Suprapubic skin (tissue), 4 donors: Measurements from ENCODE around the gene NT5M.

Experiments
- EP300 ChIP-seq: sonication (generic); formaldehyde crosslinking; IDR thresholded peaks from one replicate; pipeline ENCODE4 v1.6.1; 2017; ENCODE audit warnings: antibody characterized with exemption
- POLR2AphosphoS5 ChIP-seq, 3 donors: sonication (generic); formaldehyde crosslinking; IDR thresholded peaks; one replicate each; pipeline ENCODE4 v1.6.1; 2017; ENCODE audit warnings: antibody characterized with exemption in 3 of 3

GRCh38 chr17:17366941-17367875, 64.0 kb downstream of the NT5M start:
- TF ChIP-seq EP300 (no peak), POLR2AphosphoS5 (IDR thresholded peaks at IDR 0.05) (no peak)
